HUDEP-2 (cell line): Measurements from ENCODE around the gene LPAR1.
"Not testable (repeated sequence)": the region's sequence is repeated elsewhere in the genome, so short reads cannot be mapped to it uniquely, and the experiment has no call there.

ENCODE experiments used
- DNase-seq, 76 experiments: peaks; one replicate each; lab custom pipeline; 2025; ENCODE audit not compliant: unreplicated experiment in 76 of 76; lab: John Stamatoyannopoulos, UW

LPAR1 gene

GRCh38 chr9:110890416-110890815 is 147.9 kb downstream of the LPAR1 start:
- DNase-seq, result no peak

GRCh38 chr9:110887276-110887675 is 151.0 kb downstream of the LPAR1 start:
- DNase-seq, result no peak

GRCh38 chr9:110886832-110887231 is 151.4 kb downstream of the LPAR1 start:
- no peak for DNase-seq

DNA sequence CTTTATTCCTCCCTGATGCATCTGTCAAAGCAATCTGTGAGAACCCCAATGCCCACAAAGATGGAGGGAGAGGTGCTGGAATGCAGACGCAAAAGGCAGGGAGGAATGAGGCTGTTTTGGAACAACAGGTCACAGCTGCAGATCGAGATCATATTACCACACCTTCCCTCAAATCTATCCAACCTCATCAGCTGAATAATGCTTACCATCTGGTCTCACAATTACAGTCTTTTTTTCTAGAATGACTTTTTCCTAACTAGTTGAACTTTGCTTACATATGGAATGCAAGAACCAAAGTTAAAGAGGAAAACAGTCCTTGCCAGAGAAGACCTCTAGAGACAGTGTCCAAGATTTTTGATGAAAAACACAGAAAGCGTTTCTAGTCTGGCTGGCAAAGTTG is 158.1 kb downstream of the LPAR1 start:
- no peak for DNase-seq

DNA sequence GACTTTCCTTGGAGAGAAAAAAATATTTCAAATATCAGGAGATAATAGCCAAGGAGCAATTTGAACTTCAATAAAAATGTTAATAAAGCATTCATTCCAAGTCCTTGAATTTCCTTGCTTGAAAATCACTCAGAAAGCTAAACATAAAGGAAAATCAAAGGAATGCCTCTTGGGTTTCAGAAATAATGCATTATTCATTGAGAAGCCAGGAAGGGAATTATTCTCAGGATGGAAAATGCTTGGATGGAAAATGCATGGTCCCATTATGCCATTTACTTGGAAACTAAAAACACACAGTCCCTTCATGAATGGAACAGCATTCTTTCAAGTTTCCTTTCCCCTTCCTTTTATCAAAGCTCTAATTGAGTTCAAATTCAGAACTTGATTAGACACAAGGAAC is 160.9 kb downstream of the LPAR1 start:
- no peak for DNase-seq

DNA sequence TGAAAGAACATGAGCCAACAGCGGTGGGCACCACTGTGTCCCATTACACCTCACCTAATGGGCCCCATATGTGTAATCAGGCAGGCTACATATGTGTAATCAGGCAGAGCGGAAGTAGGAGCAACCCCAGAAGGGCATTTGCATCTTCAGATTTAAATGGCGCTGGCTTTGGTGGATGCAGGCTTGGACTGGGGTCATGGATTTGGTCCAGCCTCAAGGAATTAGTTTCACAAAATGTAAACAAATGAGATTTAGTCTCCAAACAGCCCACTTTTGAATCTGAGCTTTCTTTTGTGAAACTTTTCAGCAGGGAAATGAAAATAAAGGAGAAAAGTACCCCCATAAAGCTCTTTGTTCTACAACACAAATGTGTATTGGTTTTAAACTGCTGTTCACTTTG is 161.3 kb downstream of the LPAR1 start:
- no peak for DNase-seq

DNA sequence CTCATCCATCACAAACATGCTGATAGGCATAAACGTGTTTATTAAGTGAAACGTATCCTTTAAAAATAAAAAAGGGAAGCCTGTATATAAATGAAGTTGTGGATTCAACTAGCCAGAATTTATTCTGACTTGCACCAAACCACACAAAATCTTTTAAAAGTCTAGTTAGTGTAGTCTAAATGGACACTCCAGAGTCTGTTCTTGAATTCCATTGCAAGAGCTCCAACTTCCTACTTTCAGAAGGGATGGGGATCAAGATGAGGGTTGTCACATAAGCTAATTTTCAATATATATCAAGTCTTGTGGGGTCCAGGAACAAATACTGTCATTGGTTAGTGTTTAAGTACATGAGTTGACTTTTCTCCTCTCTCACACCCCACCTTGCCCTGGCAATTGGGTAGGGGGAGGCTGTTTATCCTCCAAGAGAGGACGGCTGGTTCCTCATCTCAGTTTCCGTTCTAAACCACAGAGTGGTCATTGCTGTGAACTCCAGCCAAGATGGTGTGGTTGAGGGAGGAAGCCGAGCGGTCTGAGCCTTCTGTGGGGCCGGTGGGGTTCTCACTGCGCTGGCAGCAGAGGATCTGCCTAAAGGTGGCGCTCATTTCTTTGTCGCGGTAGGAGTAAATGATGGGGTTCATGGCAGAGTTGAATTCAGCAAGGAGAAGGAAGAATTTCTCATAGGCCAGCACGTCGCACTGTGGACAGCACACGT is 163.2 kb downstream of the LPAR1 start:
- peak in 9 of 76 experiments; percentile 0 to 36 (median 2) for DNase-seq

- no peak for DNase-seq
Measured at GRCh38 chr9:110872920-110873319, 165.3 kb downstream of the LPAR1 start.

GRCh38 chr9:110871736-110872135 is 166.5 kb downstream of the LPAR1 start:
- no peak for DNase-seq

DNA sequence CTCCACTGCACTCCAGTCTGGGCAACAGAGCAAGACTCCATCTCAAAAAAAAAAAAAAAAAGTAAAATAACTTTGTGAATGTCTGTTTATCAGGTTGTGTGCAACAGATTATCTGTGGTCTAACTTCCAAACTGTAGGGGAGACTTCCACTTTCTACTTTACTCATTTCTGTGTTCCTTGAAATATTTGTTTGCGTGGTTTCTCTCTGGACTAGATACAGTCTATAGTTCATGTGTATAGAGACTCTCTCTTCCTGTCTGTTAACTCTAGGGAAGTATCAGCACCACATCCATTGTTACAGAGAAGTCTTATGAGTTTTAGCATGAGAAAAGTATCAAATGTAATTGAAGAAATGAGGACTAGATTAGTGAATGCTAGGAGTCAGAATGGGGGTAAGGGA is 168.3 kb downstream of the LPAR1 start:
- no peak for DNase-seq

- no peak for DNase-seq
Measured at GRCh38 chr9:110864011-110864410, 174.3 kb downstream of the LPAR1 start.

DNA sequence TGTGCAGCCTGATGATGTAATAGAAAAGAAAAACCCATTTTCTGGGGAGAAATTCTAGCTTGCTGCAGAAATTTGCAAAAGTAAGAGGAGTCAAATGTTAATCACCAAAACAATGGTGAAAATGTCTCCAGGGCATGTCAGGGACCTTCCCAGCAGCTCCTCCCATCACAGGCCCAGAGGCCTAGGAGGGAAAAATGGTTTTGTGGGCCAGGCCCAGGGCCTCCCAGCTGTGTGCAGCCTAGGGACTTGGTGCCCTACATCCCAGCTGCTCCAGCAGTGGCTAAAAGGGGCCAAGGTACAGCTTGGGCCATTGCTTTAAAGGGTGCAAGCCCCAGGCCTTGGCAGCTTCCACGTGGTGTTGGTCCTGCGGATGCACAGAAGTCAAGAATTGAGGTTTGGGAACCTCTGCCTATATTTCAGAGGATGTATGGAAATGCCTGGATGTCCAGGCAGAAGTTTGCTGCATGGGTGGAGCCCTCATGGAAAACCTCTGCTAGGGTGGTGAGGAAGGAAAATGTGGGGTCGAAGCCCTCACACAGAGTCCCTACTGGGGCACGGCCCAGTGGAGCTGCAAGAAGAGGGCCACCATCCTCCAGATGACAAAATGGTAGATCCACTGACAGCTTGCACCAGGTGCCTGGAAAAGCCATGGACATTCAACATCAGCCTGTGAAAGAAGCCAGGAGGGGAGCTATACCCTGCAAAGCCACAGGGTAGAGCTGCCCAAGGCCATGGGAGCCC is 176.7 kb downstream of the LPAR1 start:
- not testable (repeated sequence) for DNase-seq

DNA sequence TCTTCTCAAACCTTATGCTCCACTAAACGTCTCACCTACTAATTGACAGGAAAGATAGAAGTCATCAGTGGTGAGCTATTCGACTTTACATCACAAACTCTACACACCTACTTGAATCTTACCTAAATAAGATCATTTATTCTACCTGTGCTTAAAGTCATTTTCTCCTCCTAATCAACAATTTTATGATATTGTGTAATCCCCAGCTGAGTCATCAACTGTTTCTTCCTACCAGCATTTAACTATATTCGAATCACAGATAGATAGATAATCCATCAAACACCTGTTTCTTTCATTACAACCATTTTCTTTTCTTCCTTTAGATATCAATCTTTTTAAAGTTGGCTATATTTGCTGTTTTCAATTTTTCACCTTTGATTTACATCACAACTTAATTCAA is 181.5 kb downstream of the LPAR1 start:
- DNase-seq, result no peak

DNA sequence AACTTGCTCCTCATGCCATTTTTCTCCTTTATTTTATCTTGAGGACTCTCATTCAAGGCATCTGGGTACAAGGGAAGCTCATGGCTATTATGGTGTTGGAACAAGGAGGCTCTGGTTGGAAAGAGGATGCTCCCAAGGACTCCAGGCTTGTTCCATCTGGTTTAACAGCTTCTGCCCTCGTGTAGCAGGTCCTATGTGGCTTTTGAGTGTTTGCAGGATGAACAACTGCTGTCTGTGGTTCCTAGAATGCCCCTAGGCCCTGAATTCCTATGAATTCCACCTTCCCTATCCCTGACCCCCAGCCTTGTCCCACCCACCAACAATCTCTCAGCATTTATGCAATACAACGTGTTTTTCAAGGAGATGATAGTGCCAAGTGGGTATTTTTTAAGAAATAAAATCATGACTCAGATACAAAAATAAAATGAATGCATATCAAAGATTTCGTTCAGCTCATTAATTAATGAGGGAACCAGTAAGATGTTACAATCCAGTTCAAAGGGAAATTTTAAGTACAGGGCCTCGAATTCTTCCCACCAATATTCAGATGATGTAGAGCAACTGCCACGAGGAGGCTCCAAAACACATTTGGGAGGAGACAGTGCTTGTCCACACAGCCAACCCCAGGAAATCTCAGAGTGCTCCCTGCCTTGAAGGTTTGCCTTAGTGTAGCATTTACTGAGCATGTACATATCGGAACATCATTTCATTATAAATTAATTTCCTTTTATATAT is 187.7 kb downstream of the LPAR1 start:
- no peak for DNase-seq

GRCh38 chr9:110847671-110848070 is 190.6 kb downstream of the LPAR1 start:
- no peak for DNase-seq

GRCh38 chr9:110846215-110846614 is 192.1 kb downstream of the LPAR1 start:
- no peak for DNase-seq

DNA sequence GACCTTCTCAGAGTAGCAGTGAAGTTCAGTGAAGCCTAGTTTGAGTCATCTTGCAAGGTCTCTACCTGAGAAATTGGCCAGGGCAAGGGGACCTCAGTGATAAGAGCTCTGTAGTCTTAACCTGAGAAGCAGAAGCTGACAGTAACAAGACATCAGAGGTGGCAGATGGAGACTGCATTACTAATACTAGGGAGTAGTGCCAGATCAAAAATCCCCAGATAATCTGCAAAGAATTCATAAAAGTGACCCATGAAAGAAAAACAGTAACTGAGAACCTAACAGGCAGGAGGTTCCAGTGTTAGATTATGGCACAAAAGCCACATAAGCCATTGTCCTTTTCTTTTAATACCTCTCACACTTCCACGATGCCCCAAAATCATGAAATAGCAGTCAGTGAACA is 194.1 kb downstream of the LPAR1 start:
- DNase-seq, result no peak

DNA sequence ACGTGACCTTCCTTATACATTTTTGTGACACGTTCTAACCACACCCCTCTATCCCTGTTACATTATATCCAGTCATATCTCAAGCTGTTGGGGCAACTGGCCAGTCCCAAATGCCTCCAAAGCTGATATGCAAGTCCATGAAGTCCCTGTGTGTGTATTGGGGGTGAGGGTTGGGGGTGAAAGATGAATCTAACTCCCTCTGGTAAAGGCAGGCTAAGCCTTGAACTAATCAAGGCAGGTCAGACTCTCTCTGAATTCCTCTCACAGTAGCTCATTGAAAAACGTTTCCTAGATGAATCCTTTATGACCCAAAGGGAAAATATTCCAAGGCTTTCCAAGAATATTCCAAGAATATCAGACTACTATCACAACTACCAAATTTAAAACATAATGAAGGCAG is 195.3 kb downstream of the LPAR1 start:
- no peak for DNase-seq

GRCh38 chr9:110842169-110842568 is 196.1 kb downstream of the LPAR1 start:
- no peak for DNase-seq

DNA sequence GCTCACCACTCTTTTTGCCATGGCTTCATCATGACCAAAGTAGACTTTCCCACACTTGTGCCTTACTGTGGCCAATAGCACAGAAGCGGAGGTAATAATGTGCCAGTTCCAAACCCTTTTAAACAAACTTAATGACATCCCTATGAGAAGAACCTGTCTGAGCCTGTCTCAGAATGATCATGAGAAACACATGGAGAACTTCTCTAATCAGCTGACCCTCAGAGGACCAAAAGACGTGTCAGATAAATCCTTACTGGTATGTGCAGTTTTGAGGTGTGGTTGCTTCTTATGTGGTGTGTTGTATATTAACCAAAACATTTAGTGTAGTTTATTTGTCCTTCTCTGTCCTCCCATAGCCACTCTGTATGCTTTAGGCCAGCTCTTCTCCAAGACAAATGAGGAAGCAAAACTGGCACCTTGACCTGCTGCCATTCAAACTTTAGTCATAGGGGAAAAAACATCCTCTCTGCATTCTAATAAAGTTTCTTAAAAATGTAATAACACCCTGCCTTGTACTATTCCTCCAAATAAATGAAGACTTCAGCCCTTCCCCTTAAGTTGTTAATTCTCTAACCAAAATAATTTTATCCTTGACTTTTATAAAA is 200.8 kb downstream of the LPAR1 start:
- no peak for DNase-seq

- no peak for DNase-seq
Measured at GRCh38 chr9:110835859-110836271, 202.4 kb downstream of the LPAR1 start.
